Measurements from ENCODE around the gene AKAP9. TPM values are rescaled to one million over a fixed set of nuclear protein-coding genes. Genes with fewer than 3 reads are reported as not detected.
"Not testable (repeated sequence)": the region's sequence is repeated elsewhere in the genome, so short reads cannot be mapped to it uniquely, and the experiment has no call there.

Gene AKAP9
- total RNA-seq, 1 donor: 49.2 TPM

GRCh38 chr7:92134271-92135051, 193.8 kb downstream of the AKAP9 start, which contains the start of gene CYP51A1:
Gene CYP51A1, minus strand, starts transcription at chr7:92134477. Its CDS starts 113 bp downstream, at chr7:92134364.
- TF ChIP-seq, protein P1, sequence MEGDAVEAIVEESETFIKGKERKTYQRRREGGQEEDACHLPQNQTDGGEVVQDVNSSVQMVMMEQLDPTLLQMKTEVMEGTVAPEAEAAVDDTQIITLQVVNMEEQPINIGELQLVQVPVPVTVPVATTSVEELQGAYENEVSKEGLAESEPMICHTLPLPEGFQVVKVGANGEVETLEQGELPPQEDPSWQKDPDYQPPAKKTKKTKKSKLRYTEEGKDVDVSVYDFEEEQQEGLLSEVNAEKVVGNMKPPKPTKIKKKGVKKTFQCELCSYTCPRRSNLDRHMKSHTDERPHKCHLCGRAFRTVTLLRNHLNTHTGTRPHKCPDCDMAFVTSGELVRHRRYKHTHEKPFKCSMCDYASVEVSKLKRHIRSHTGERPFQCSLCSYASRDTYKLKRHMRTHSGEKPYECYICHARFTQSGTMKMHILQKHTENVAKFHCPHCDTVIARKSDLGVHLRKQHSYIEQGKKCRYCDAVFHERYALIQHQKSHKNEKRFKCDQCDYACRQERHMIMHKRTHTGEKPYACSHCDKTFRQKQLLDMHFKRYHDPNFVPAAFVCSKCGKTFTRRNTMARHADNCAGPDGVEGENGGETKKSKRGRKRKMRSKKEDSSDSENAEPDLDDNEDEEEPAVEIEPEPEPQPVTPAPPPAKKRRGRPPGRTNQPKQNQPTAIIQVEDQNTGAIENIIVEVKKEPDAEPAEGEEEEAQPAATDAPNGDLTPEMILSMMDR (IDR thresholded peaks at IDR 0.05; ENCODE audit: insufficient read depth, low read depth, low read length): no peak
- DNase-seq (ENCODE audit: low read depth): peak; percentile 96
- H3K4me3 ChIP-seq (ENCODE audit: low read depth, low read length): peak within 1 kb of the TSS; percentile 68

- TF ChIP-seq, protein P1 (IDR thresholded peaks at IDR 0.05; ENCODE audit: insufficient read depth, low read depth, low read length): no peak
- peak overlapping the region; percentile 68 for H3K4me3 ChIP-seq (ENCODE audit: low read depth, low read length)
- DNase-seq (ENCODE audit: low read depth): peak; percentile 92
Observed at GRCh38 chr7:92135052-92135889, 194.6 kb downstream of the AKAP9 start.

GRCh38 chr7:92137557-92137956, 196.9 kb downstream of the AKAP9 start:
- H3K4me3 ChIP-seq (ENCODE audit: low read depth, low read length): no peak overlapping the region
- TF ChIP-seq, protein P1 (IDR thresholded peaks at IDR 0.05; ENCODE audit: insufficient read depth, low read depth, low read length): no peak
- DNase-seq (ENCODE audit: low read depth): peak; percentile 99

GRCh38 chr7:92141161-92141560, 200.5 kb downstream of the AKAP9 start:
- DNase-seq (ENCODE audit: low read depth): no peak
- TF ChIP-seq, protein P1 (IDR thresholded peaks at IDR 0.05; ENCODE audit: insufficient read depth, low read depth, low read length): no peak
- no peak overlapping the region for H3K4me3 ChIP-seq (ENCODE audit: low read depth, low read length)

DNA sequence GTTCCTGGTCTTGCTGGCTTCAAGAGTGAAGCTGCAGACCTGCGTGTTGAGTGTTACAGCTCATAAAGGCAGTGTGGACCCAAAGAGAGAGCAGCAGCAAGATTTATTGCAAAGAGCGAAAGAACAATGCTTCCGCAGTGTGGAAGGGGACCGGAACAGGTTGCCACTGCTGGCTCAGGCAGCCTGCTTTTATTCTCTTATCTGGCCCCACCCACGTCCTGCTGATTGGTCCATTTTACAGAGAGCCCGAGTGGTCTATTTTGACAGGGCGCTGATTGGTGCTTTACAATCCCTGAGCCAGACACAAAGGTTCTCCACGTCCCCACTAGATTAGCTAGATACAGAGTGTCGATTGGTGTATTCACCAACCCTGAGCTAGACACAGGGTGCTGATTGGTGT, 202.1 kb downstream of the AKAP9 start:
- not testable (repeated sequence) for H3K4me3 ChIP-seq (ENCODE audit: low read depth, low read length); DNase-seq (ENCODE audit: low read depth)

DNA sequence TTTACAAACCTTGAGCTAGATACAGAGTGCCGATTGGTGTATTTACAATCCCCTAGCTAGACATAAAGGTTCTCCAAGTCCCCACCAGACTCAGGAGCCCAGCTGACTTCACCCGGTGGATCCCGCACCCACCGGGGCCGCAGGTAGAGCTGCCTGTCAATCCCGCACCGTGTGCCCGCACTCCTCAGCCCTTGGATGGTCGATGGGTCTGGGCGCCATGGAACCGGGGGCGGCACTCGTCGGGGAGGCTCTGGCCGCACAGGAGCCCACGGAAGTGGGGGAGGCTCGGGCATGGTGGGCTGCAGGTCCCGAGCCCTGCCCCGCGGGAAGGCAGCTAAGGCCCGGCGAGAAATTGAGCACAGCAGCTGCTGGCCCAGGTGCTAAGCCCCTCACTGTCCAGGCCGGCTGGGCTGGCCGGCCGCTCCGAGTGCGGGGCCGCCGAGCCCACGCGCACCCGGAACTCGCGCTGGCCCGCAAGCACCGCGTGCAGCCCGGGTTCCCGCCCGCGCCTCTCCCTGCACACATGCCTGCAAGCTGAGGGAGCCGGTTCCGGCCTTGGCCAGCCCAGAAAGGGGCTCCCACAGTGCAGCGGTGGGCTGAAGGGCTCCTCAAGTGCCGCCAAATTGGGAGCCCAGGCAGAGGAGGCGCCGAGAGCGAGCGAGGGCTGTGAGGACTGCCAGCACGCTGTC, 202.7 kb downstream of the AKAP9 start:
- H3K4me3 ChIP-seq (ENCODE audit: low read depth, low read length); DNase-seq (ENCODE audit: low read depth): not testable (repeated sequence)

DNA sequence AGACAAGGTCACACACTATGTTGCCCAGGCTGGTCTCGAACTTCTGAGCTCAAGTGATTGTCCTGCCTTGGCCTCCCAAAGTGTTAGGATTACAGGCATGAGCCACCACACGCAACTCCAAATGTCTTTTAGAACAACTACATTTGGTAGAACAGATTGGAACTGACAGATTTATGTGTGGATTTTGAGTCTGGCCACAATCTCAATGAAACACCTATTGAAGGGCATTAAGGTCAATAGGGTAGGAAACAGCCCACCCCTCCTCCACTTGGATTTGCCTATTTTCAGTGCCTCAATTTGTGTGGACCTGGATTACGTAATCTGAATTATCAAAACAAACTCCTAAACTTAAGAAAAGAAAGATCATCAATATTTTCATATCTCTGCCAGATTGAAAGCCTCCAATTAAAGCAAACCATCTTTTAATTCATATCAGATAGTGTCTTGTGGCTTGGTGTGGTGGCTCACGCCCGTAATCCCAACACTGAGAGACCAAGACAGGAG, 209.1 kb downstream of the AKAP9 start:
- no peak for DNase-seq (ENCODE audit: low read depth)
- no peak overlapping the region for H3K4me3 ChIP-seq (ENCODE audit: low read depth, low read length)
- TF ChIP-seq, protein P1 (IDR thresholded peaks at IDR 0.05; ENCODE audit: insufficient read depth, low read depth, low read length): no peak
